HepG2 (cell line): ENCODE data around the gene TMTC1. TPM values are rescaled to one million over a fixed set of nuclear protein-coding genes. Genes with fewer than 3 reads are reported as not detected.

Source experiments
- ATAC-seq: fragments of 200-7000 bp; cut with Tn5 transposase; 3 replicates; pipeline ENCODE4 v1.9.1; 2020; ENCODE audit warnings: mild to moderate bottlenecking, moderate library complexity
- BruUV-seq: library from RNA; stranded (reverse); fragments of 400-500 nt; replicated peaks from 2 replicates; lab custom pipeline; 2021; lab: Mats Ljungman, UMichigan
- CTCF ChIA-PET: fragments of 300-600 bp; formaldehyde crosslinking; extraction: SDS; loops from one replicate; lab custom pipeline; 2021; ENCODE audit warnings: low total read pairs, inconsistent platforms, low intra/inter-chr PET ratio; lab: Yijun Ruan, JAX
- POLR2A ChIA-PET: fragments of 350-600 bp; sonication (Branson Sonifier 250); formaldehyde crosslinking; loops from one replicate; lab custom pipeline; 2020; ENCODE audit warnings: antibody characterized with exemption, inconsistent platforms; lab: Yijun Ruan, JAX
- DNase-seq: peaks from one replicate; pipeline ENCODE4 v3.0.0-alpha.2; 2015; ENCODE audit warnings: low spot score
- FAIRE-seq: peaks from 3 replicates; lab custom pipeline; 2011; peaks lifted over from hg19 to GRCh38; lab: Jason Lieb, UNC
- H2AFZ ChIP-seq: one replicate; pipeline ENCODE4 v1.6.1; 2011; ENCODE audit warnings: low read length, inconsistent platforms
- H3K27ac ChIP-seq: fragments of 300-600 bp; 3 replicates; pipeline ENCODE4 v1.8.0; 2011; ENCODE audit warnings: mixed run types, mild to moderate bottlenecking, mixed read lengths, low read length, inconsistent platforms; ENCODE audit not compliant: insufficient read depth; ENCODE audit errors: extremely low read length
- H3K27me3 ChIP-seq, 2 experiments: fragments of 200-600 bp in 1 of 2; 2 replicates in 1 of 2; 3 replicates in 1 of 2; pipeline versions ENCODE4 v1.6.0 to v1.8.0; 2011; ENCODE audit warnings: low read length in 2 of 2, mild to moderate bottlenecking in 2 of 2, moderate library complexity in 2 of 2, inconsistent platforms in 1 of 2; ENCODE audit not compliant: insufficient read depth in 2 of 2, control insufficient read depth in 1 of 2
- H3K36me3 ChIP-seq, 2 experiments: fragments of 200-600 bp in 1 of 2; replicated peaks in 1 of 2; 2 replicates in 1 of 2; 3 replicates in 1 of 2; pipeline versions ENCODE4 v1.5.1 to v1.8.0; 2011; ENCODE audit warnings: low read length in 2 of 2, inconsistent platforms in 1 of 2; ENCODE audit not compliant: insufficient read depth in 2 of 2, control insufficient read depth in 1 of 2
- H3K4me1 ChIP-seq: 2 replicates; pipeline ENCODE4 v1.5.1; 2012; ENCODE audit warnings: low read length, inconsistent platforms; ENCODE audit not compliant: insufficient read depth
- H3K4me2 ChIP-seq: 2 replicates; pipeline ENCODE4 v1.6.0; 2011; ENCODE audit warnings: low read depth, low read length, inconsistent platforms
- H3K4me3 ChIP-seq, 3 experiments: fragments of 200-600 bp in 1 of 3; sonication (generic), shearing (Covaris generic) in 1 of 3; replicated peaks in 1 of 3; 2 replicates each; pipeline ENCODE4 v1.5.1; 2011 to 2016; ENCODE audit warnings: low read length in 3 of 3, inconsistent platforms in 2 of 3, low read depth in 2 of 3, mild to moderate bottlenecking in 2 of 3, control low read depth in 1 of 3, mixed read lengths in 1 of 3; ENCODE audit not compliant: insufficient read depth in 1 of 3
- H3K79me2 ChIP-seq: one replicate; pipeline ENCODE4 v1.6.1; 2011; ENCODE audit warnings: low read length, inconsistent platforms; ENCODE audit not compliant: insufficient read depth
- H3K9ac ChIP-seq: 2 replicates; pipeline ENCODE4 v1.6.0; 2011; ENCODE audit warnings: mild to moderate bottlenecking, low read depth, low read length, inconsistent platforms; ENCODE audit not compliant: insufficient read depth
- H3K9me3 ChIP-seq: 2 replicates; pipeline ENCODE4 v1.5.1; 2012; ENCODE audit warnings: mild to moderate bottlenecking, low read length
- H4K20me1 ChIP-seq: 2 replicates; pipeline ENCODE4 v1.6.0; 2011; ENCODE audit warnings: inconsistent platforms, mild to moderate bottlenecking, low read length, moderate library complexity; ENCODE audit not compliant: insufficient read depth
- FLYWCH1 ChIP-seq: sonication (generic); formaldehyde crosslinking; IDR thresholded peaks from 2 replicates; pipeline ENCODE4 v1.8.1; 2023; ENCODE audit warnings: mild to moderate bottlenecking, missing genetic modification reagents
- HMGXB3 ChIP-seq: sonication (generic); formaldehyde crosslinking; IDR thresholded peaks from 2 replicates; pipeline ENCODE4 v1.4.0; 2020; ENCODE audit warnings: missing genetic modification reagents, borderline replicate concordance
- KDM5B ChIP-seq: sonication (generic); formaldehyde crosslinking; IDR thresholded peaks from 2 replicates; pipeline ENCODE4 v1.4.0; 2020; ENCODE audit warnings: missing genetic modification reagents, mild to moderate bottlenecking, borderline replicate concordance
- MXD4 ChIP-seq: IDR thresholded peaks from 2 replicates; pipeline ENCODE4 v1.6.1; 2016; ENCODE audit warnings: mild to moderate bottlenecking, missing biosample characterization, missing genetic modification reagents
- PHB2 ChIP-seq: fragments of 450-650 bp; IDR thresholded peaks from 2 replicates; pipeline ENCODE4 v1.6.1; 2018; ENCODE audit not compliant: partially characterized antibody
- PITX1 ChIP-seq: sonication (generic); formaldehyde crosslinking; IDR thresholded peaks from 2 replicates; pipeline ENCODE4 v1.5.1; 2020; ENCODE audit warnings: mild to moderate bottlenecking, missing genetic modification reagents
- RBAK ChIP-seq: sonication (generic); formaldehyde crosslinking; IDR thresholded peaks from 2 replicates; pipeline ENCODE4 v1.5.1; 2020; ENCODE audit warnings: mild to moderate bottlenecking, missing genetic modification reagents
- THRA ChIP-seq: sonication (generic); formaldehyde crosslinking; IDR thresholded peaks from 2 replicates; pipeline ENCODE4 v1.4.0; 2020; ENCODE audit warnings: missing genetic modification reagents, borderline replicate concordance
- ZC3H4 ChIP-seq: sonication (generic); formaldehyde crosslinking; IDR thresholded peaks from 2 replicates; pipeline ENCODE4 v1.4.0; 2020; ENCODE audit warnings: missing genetic modification reagents, borderline replicate concordance
- ZNF160 ChIP-seq: sonication (generic); formaldehyde crosslinking; IDR thresholded peaks from 2 replicates; pipeline ENCODE4 v1.8.0; 2022; ENCODE audit warnings: mild to moderate bottlenecking, inconsistent platforms, missing genetic modification reagents
- ZNF329 ChIP-seq: sonication (generic); formaldehyde crosslinking; IDR thresholded peaks from 2 replicates; pipeline ENCODE4 v1.9.0; 2021; ENCODE audit warnings: low read depth, mild to moderate bottlenecking, missing genetic modification reagents
- ZNF780A ChIP-seq: sonication (generic); formaldehyde crosslinking; IDR thresholded peaks from 2 replicates; pipeline ENCODE4 v1.8.0; 2022; ENCODE audit warnings: mild to moderate bottlenecking, missing genetic modification reagents, moderate library complexity
- ZNF781 ChIP-seq: sonication (generic); formaldehyde crosslinking; IDR thresholded peaks from 2 replicates; pipeline ENCODE4 v1.5.1; 2020; ENCODE audit warnings: borderline replicate concordance, mild to moderate bottlenecking, missing genetic modification reagents; ENCODE audit errors: not compliant biosample characterization
- WGBS: methylation state at CpG from one replicate; pipeline ENCODE4 v1.1.6; 2017; ENCODE audit warnings: low lambda C conversion rate; 5-methylcytosine and 5-hydroxymethylcytosine counted together
- in situ Hi-C: cut with HindIII; loops from 2 replicates; pipeline ENCODE4 v1.10.0; 2017; ENCODE audit warnings: low pct_unique_long_range_greater_than_20kb; ENCODE audit not compliant: extremely low pct_ligation_motif_present
- intact Hi-C: fragments of 100-400 bp; cut with micrococcal nuclease; formaldehyde crosslinking; loops from one replicate; pipeline ENCODE4 v1.10.0; 2022; ENCODE audit not compliant: unreplicated experiment
- polyA plus RNA-seq, 8 experiments: library from polyadenylated mRNA; depleted of rRNA in 3 of 8; stranded (reverse) in 7 of 8; unstranded in 1 of 8; fragments of >200 nt; fragmentation: Illumina TruSeq in 4 of 8; extraction: Trizol in 4 of 8; gene quantifications; 2 replicates each; pipeline versions ENCODE4 v1.2.1 to v1.2.3, GENCODE V29; 2011 to 2016; ENCODE audit warnings: low read depth in 4 of 8, missing spikeins in 1 of 8, mixed read lengths in 1 of 8; ENCODE audit not compliant: insufficient read depth in 1 of 8
- total RNA-seq, 5 experiments: library from RNA; depleted of rRNA; stranded (reverse); fragments of >200 nt; fragmentation: Illumina TruSeq; extraction: Trizol; gene quantifications; 2 replicates each; pipeline ENCODE4 v1.2.3, GENCODE V29; 2016; ENCODE audit warnings: low read depth in 1 of 5

Gene TMTC1
- total and polyA plus RNA-seq, 2 of the 13 experiments (the other 11 are each of a cell fraction or from before 2014, with no cell fraction given) = 0.69 to 1.8 TPM

GRCh38 chr12:29733060-29733459 lies 50.7 kb downstream of the TMTC1 start:
- in situ Hi-C loops (no loop called here), intact Hi-C loops (no loop called here)
- TF ChIP-seq KDM5B = no peak
- TF ChIP-seq ZNF780A = no peak
- TF ChIP-seq ZC3H4 = no peak
- no peak for TF ChIP-seq ZNF160 (CRISPR knock-in tag)
- Histone ChIP-seq H3K9ac (no peak overlapping the region), H3K9me3 (no peaks in the 10 kb centered on the region), H3K4me3 (no peak overlapping the region), H3K4me2 (no peak overlapping the region), H3K36me3 (no peaks in the 10 kb centered on the region), H3K79me2 (no peaks in the 10 kb centered on the region), H3K27me3 (no peaks in the 10 kb centered on the region), H2AFZ (no peak overlapping the region), H3K27ac (no peak overlapping the region), H3K4me1 (no peaks in the 10 kb centered on the region), H4K20me1 (no peaks in the 10 kb centered on the region)
- POLR2A ChIA-PET = no interaction called here
- WGBS = 28% methylated on average over 3 of the region's 3 CpGs
- no peak for FAIRE-seq
- BruUV-seq = no TSS peak
- CTCF ChIA-PET = no interaction called here
- DNase-seq = no peak
- no peak for ATAC-seq

- Histone ChIP-seq H3K9me3 (no peaks in the 10 kb centered on the region), H3K4me2 (no peak overlapping the region), H4K20me1 (no peaks in the 10 kb centered on the region), H3K27ac (no peak overlapping the region), H3K4me1 (no peaks in the 10 kb centered on the region), H3K36me3 (no peaks in the 10 kb centered on the region), H3K4me3 (no peak overlapping the region), H3K27me3 (no peaks in the 10 kb centered on the region), H3K9ac (no peak overlapping the region), H3K79me2 (no peaks in the 10 kb centered on the region), H2AFZ (no peak overlapping the region)
- no peak for ATAC-seq
- no peak for DNase-seq
- ChIA-PET POLR2A (no interaction called here), CTCF (no interaction called here)
- no TSS peak for BruUV-seq
- in situ Hi-C loops (no loop called here), intact Hi-C loops (no loop called here)
- 29% methylated on average over 2 of the region's 3 CpGs for WGBS
- FAIRE-seq = no peak
- no peak for TF ChIP-seq THRA (CRISPR knock-in tag)
- no peak for TF ChIP-seq MXD4 (CRISPR knock-in tag)
- TF ChIP-seq FLYWCH1 (CRISPR knock-in tag) = no peak
- TF ChIP-seq PHB2 = no peak
- TF ChIP-seq HMGXB3 (CRISPR knock-in tag) = no peak
- no peak for TF ChIP-seq RBAK (CRISPR knock-in tag)
- TF ChIP-seq ZNF329 (CRISPR knock-in tag) = no peak
- no peak for TF ChIP-seq ZNF781 (CRISPR knock-in tag)
- TF ChIP-seq PITX1 = no peak
Measured at GRCh38 chr12:29732593-29732992, 51.1 kb downstream of the TMTC1 start.
